Skeletal muscle tissue (tissue), 4 donors: ENCODE results near the gene HERC5. TPM values are rescaled to one million over a fixed set of nuclear protein-coding genes. Genes with fewer than 3 reads are reported as not detected.

Experiments
- H3K27ac ChIP-seq: one replicate; pipeline ENCODE4 v1.7.0; 2013; ENCODE audit warnings: mild to moderate bottlenecking, low read depth, low read length, inconsistent platforms
- H3K27me3 ChIP-seq, 3 donors: one replicate each; pipeline ENCODE4 v1.7.0; 2013; ENCODE audit warnings: low read length in 3 of 3; ENCODE audit not compliant: control insufficient read depth in 3 of 3, insufficient read depth in 3 of 3
- H3K36me3 ChIP-seq, 3 donors: one replicate each; pipeline ENCODE4 v1.7.0; 2013; ENCODE audit warnings: low read length in 3 of 3; ENCODE audit not compliant: control insufficient read depth in 3 of 3, insufficient read depth in 3 of 3
- H3K4me1 ChIP-seq, 3 donors: one replicate each; pipeline ENCODE4 v1.7.0; 2013; ENCODE audit warnings: low read length in 3 of 3, mild to moderate bottlenecking in 3 of 3; ENCODE audit not compliant: control insufficient read depth in 3 of 3, insufficient read depth in 3 of 3
- H3K4me3 ChIP-seq, 3 donors: one replicate each; pipeline ENCODE4 v1.7.0; 2013; ENCODE audit warnings: low read length in 3 of 3
- H3K9ac ChIP-seq, 3 donors: one replicate each; pipeline ENCODE4 v1.7.0; 2013; ENCODE audit warnings: low read length in 3 of 3, mild to moderate bottlenecking in 3 of 3, moderate library complexity in 2 of 3, low read depth in 1 of 3
- H3K9me3 ChIP-seq, 3 donors: one replicate each; pipeline ENCODE4 v1.7.0; 2013; ENCODE audit warnings: low read length in 3 of 3; ENCODE audit not compliant: control insufficient read depth in 3 of 3
- total RNA-seq: library from RNA; depleted of rRNA; stranded (reverse); fragments of >200 nt; gene quantifications from one replicate; pipeline ENCODE4 v1.2.3, GENCODE V29; 2014
- donor health status: Osteomylitis.

The HERC5 gene
- total RNA-seq, 1 donor from 2014 or later: 5.7 TPM

DNA sequence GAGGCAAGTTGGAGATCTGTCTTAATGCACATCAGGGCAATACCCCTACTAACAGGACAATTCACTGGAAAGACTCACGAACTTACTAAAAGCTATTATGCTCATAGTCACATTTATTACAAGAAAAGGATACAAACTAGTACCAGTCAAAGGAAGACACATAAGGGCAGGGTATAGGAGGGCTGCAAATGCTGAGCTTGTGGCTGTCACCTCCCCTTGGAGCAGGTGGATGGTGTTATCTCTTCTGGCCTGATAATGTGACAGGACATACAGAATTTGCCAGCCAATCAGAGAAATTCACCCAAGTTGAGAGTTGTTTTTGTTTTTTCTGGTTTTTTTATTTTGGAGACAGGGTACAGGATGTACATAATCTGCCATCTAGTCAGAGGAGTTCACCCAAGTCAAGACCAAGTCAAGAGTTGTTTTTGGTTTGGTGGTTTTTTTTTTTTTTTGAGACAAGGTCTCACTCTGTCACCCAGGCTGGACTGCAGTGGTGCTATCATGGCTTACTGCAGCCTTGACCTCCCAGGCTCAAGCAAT, 8.8 kb downstream of the HERC5 start:
- peaks cover 2 to 26% (median 4%) of the 10 kb centered on the region in 3 donors for H3K36me3 ChIP-seq
- no peak overlapping the region for H3K4me3 ChIP-seq
- H3K27ac ChIP-seq: no peak overlapping the region
- H3K27me3 ChIP-seq: no peaks in the 10 kb centered on the region
- H3K4me1 ChIP-seq: no peaks in the 10 kb centered on the region
- no peaks in the 10 kb centered on the region for H3K9me3 ChIP-seq
- H3K9ac ChIP-seq: no peak overlapping the region

DNA sequence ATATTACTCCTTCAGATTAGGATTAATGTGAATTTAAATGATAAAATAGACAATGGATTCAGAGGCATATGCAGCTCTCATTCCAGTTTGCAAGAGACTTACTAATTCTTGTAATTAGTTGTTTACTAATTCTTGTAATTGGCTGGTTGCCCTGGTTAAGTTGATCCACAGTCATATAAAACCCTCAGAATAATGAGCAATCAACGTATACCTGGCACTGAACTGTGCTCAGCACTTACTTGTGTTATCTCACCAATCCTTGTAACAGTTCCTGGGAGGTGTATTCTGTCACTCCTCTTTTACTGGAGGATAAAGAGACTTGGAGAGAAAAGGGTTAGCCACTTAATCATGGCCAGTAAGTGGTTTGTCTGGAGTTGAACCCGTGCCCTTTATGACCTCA, 10.5 kb downstream of the HERC5 start:
- peaks cover 2 to 26% (median 4%) of the 10 kb centered on the region in 3 donors for H3K36me3 ChIP-seq
- no peaks in the 10 kb centered on the region for H3K27me3 ChIP-seq
- H3K27ac ChIP-seq: no peak overlapping the region
- H3K9me3 ChIP-seq: no peaks in the 10 kb centered on the region
- no peak overlapping the region for H3K4me3 ChIP-seq
- H3K9ac ChIP-seq: no peak overlapping the region
- H3K4me1 ChIP-seq: no peaks in the 10 kb centered on the region

DNA sequence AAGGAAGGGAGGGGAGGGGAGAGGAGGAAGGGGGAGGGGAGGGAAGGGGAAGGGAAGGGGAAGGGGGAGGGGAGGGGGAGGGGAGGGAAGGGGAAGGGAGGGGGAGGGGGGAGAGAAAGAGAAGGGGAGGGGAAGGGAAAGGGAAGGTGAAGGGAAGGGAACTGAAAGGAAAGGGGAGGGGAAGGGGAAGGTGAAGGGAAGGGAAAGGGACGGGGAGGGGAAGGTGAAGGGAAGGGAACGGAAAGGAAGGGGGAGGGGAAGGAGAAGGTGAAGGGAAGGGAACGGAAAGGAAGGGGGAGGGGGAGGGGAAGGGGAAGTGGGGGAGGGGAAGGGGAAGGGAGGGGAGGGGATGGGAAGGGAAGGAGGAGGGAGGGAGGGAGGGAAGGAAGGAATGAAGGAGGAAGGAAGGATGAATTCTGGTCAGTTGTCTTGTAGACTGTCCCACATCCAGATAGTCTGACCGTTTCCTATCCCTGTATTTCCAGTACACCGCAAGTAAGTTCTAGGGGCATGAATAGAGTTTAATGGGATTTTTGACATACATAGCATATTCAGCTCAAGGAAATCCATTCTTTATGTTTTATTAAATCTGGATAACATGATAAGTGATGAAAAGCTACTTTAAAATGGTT, 20.4 kb downstream of the HERC5 start:
- no peaks in the 10 kb centered on the region for H3K9me3 ChIP-seq
- H3K27me3 ChIP-seq: no peaks in the 10 kb centered on the region
- H3K4me1 ChIP-seq: no peaks in the 10 kb centered on the region
- no peaks in the 10 kb centered on the region for H3K36me3 ChIP-seq
- no peak overlapping the region for H3K9ac ChIP-seq
- no peak overlapping the region for H3K4me3 ChIP-seq
- no peak overlapping the region for H3K27ac ChIP-seq

DNA sequence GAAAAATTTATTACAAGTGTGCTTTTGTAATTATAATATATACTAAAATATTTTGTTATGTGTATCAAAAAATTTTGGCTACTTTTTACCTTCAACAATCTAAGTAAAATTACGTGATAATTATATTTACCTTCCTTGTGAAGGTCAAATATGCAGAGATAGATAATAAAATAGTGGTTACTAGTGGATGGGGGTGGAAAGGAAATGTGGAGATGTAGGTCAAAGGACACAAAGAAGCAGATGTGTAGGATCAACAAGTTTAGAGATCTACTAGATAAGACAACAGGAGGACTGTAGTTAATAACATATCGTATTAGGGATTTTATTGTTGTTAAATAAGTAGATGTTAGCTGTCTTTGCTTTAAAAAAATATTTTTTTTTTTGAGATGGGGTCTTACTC, 21.3 kb downstream of the HERC5 start:
- Histone ChIP-seq H3K4me1 (no peaks in the 10 kb centered on the region), H3K9me3 (no peaks in the 10 kb centered on the region), H3K27ac (no peak overlapping the region), H3K27me3 (no peaks in the 10 kb centered on the region), H3K4me3 (no peak overlapping the region), H3K9ac (no peak overlapping the region), H3K36me3 (no peaks in the 10 kb centered on the region)

DNA sequence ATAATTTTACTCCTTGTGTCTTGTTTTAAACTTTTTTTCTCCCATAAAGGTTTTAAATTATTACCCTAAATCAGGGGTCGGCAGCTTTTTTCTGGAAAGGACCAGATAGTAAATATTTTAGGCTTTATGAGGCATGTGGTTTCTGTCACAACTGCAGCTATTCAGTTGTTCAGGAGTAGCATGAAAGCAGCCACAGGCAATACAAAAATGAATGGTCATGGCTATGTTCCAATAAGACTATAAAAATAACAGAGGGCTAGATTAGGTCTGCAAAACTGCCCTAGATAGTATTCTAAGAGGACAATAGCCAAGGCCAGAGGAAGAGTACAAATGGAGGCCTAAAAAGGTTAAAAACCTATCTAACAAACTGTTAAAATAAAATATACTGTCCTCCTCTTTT, 24.6 kb downstream of the HERC5 start:
- H3K27me3 ChIP-seq: no peaks in the 10 kb centered on the region
- H3K9ac ChIP-seq: no peak overlapping the region
- H3K36me3 ChIP-seq: no peaks in the 10 kb centered on the region
- no peaks in the 10 kb centered on the region for H3K9me3 ChIP-seq
- no peaks in the 10 kb centered on the region for H3K4me1 ChIP-seq
- no peak overlapping the region for H3K4me3 ChIP-seq
- no peak overlapping the region for H3K27ac ChIP-seq

DNA sequence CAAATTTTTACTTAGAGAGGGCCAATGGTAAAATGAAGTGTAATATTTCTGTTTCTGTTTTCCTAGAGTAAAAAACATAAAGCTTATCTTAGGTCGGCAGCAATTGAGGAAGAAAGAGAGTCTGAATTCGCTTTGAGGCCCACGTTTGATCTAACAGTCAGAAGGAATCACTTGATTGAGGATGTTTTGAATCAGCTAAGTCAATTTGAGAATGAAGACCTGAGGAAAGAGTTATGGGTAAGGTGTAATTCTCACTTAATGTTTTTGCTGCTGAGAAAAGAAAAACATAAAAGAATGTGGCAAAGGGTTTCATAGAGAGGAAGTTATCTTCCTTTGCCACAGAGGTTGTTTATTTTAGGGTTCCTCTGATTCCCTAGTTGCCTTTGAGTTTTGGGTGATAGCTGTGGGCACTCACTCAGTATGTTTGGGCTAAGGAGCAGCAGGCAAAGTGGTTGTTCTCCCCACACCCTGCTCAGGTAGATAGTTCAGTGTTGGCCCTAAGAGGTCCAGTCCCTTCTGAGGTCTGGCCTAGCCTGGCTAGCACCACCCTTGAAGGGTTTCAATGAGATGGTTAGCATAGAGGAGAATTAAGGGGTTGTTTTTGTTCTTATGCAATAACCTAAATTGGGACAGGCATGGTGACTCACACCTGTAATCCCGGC, 32.3 kb downstream of the HERC5 start:
- Histone ChIP-seq H3K36me3 (peaks cover 0 to 8% (median 0%) of the 10 kb centered on the region in 3 donors), H3K4me1 (no peaks in the 10 kb centered on the region), H3K4me3 (no peak overlapping the region), H3K9me3 (no peaks in the 10 kb centered on the region), H3K27ac (no peak overlapping the region), H3K9ac (no peak overlapping the region), H3K27me3 (no peaks in the 10 kb centered on the region)

DNA sequence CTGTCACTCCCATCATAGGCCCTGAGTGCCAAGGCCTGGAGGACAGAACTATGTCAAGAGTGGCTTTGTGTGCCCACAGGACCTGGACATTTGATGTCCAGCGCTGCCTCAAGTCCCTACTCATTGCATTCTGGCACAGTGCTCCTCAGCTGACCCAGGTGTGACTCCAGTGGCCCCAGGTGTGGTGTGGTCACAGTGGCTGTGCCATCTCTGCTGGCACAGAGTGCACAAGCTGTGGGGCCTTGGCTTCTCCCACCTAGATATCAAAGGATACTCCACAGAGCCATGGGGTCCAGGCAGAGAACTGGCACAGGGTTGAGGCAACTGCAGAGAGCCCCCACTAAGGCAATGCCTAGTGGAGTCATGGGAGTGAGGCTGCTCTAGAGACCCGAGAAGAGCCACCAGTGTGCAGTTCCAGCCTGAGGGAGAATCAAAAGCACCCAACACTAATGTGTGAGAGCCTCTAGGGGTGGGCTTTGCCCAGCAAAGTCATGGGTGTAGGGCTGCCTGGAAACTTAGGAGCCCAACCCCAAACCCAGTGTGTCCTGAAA, 41.0 kb downstream of the HERC5 start:
- no peaks in the 10 kb centered on the region for H3K9me3 ChIP-seq
- peaks cover 0 to 3% (median 1%) of the 10 kb centered on the region in 3 donors for H3K36me3 ChIP-seq
- H3K4me1 ChIP-seq: no peaks in the 10 kb centered on the region
- no peak overlapping the region for H3K4me3 ChIP-seq
- H3K9ac ChIP-seq: no peak overlapping the region
- H3K27me3 ChIP-seq: no peaks in the 10 kb centered on the region
- no peak overlapping the region for H3K27ac ChIP-seq

DNA sequence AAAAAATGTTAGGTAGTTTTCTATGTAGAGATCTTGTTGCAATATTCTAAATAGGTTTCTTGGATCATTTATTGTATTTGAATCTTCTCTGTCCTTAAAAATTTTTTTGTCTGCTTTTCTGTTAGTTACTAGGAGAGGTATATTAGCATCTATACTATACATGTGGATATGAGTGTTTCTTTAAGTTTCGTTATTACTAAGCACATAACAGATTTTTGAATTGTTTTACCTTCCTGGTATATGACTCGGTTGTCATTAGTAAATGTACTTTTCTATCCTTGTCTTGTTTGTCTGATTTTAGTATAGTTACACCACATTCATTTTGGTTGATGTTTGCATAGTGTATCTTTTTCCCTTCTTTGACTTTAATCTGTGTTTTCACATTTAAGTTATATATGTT, 46.4 kb downstream of the HERC5 start:
- H3K27me3 ChIP-seq: no peaks in the 10 kb centered on the region
- no peak overlapping the region for H3K27ac ChIP-seq
- no peak overlapping the region for H3K9ac ChIP-seq
- H3K4me3 ChIP-seq: no peak overlapping the region
- H3K36me3 ChIP-seq: no peaks in the 10 kb centered on the region
- no peaks in the 10 kb centered on the region for H3K4me1 ChIP-seq
- no peaks in the 10 kb centered on the region for H3K9me3 ChIP-seq

DNA sequence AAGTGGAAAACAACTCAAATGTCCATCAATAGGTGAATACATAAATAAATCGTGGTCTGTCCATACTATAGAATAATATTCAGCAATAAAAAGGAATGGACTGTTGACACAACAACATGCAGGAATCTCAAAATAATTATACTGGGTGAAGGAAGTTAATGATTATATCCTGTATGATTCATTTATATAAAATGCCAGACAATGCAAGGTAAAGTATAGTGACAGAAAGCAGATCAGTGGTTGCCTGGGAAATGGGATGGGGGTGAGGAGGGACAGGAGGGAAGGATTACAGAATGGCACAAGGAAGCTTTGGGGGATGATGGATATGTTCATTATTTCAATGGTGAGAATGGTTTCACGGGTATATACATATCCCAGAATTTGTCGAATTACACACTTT, 54.3 kb downstream of the HERC5 start:
- Histone ChIP-seq H3K9ac (no peak overlapping the region), H3K27me3 (no peaks in the 10 kb centered on the region), H3K9me3 (no peaks in the 10 kb centered on the region), H3K36me3 (no peaks in the 10 kb centered on the region), H3K4me3 (no peak overlapping the region), H3K27ac (no peak overlapping the region), H3K4me1 (no peaks in the 10 kb centered on the region)
